ENCODE data around the gene XRN1. TPM values are rescaled to one million over a fixed set of nuclear protein-coding genes. Genes with fewer than 3 reads are reported as not detected.
"Not testable (repeated sequence)": the region's sequence is repeated elsewhere in the genome, so short reads cannot be mapped to it uniquely, and the experiment has no call there.

XRN1 gene
- total RNA-seq, 1 donor from 2014 or later = 16.9 TPM

DNA sequence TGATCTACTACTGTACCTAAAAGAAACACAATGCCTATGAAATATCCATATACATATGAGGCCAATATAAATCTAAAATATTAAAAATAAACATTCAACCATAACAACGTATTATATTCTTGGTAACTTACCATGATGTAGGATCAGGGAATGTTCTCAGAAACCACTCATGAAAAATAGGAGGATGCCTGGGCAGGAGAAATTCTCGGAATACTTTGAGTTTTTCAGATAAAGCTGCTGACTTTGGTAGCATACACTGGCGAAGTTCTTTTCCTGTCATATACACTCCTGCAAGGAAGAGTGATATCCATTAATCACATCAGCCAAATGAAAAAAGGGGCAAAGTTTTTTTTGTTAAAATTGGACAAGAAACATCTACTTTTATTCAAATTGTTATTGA is 11.3 kb upstream of the XRN1 start:
- Histone ChIP-seq H3K4me3 (ENCODE audit: low read depth, low read length) (no peak overlapping the region), H3K27me3 (ENCODE audit: control insufficient read depth, insufficient read depth, low read length) (no peaks in the 10 kb centered on the region), H3K36me3 (ENCODE audit: control insufficient read depth, insufficient read depth, low read length) (no peaks in the 10 kb centered on the region)
- DNase-seq (ENCODE audit: low read depth) = no peak
- TF ChIP-seq, protein P1, sequence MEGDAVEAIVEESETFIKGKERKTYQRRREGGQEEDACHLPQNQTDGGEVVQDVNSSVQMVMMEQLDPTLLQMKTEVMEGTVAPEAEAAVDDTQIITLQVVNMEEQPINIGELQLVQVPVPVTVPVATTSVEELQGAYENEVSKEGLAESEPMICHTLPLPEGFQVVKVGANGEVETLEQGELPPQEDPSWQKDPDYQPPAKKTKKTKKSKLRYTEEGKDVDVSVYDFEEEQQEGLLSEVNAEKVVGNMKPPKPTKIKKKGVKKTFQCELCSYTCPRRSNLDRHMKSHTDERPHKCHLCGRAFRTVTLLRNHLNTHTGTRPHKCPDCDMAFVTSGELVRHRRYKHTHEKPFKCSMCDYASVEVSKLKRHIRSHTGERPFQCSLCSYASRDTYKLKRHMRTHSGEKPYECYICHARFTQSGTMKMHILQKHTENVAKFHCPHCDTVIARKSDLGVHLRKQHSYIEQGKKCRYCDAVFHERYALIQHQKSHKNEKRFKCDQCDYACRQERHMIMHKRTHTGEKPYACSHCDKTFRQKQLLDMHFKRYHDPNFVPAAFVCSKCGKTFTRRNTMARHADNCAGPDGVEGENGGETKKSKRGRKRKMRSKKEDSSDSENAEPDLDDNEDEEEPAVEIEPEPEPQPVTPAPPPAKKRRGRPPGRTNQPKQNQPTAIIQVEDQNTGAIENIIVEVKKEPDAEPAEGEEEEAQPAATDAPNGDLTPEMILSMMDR (IDR thresholded peaks at IDR 0.05; ENCODE audit: insufficient read depth, low read length, poor library complexity, severe bottlenecking) = no peak

DNA sequence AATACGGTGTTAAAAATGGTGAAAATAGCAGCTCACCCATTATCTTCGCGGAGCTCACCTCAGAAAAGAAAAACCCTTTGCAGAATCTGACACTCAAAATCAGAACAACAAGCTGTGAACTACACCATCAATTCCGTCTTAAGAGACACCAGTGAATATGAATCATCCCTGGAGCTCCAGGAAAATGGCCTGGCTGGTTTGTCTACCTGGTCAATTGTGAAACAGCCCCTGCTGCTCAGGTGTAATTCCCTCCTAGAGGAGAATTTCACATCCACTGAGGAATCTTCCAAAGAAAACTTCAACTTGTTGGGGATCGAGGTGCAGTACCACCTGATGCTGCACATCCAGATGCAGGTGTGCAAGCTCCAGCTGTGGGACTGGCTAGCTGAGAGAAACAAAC is 3.0 kb upstream of the XRN1 start:
- no peak for DNase-seq (ENCODE audit: low read depth)
- Histone ChIP-seq H3K4me3 (ENCODE audit: low read depth, low read length) (no peak overlapping the region), H3K36me3 (ENCODE audit: control insufficient read depth, insufficient read depth, low read length) (peaks cover 1% of the 10 kb centered on the region), H3K27me3 (ENCODE audit: control insufficient read depth, insufficient read depth, low read length) (no peaks in the 10 kb centered on the region)
- TF ChIP-seq, protein P1 (IDR thresholded peaks at IDR 0.05; ENCODE audit: insufficient read depth, low read length, poor library complexity, severe bottlenecking) = no peak

DNA sequence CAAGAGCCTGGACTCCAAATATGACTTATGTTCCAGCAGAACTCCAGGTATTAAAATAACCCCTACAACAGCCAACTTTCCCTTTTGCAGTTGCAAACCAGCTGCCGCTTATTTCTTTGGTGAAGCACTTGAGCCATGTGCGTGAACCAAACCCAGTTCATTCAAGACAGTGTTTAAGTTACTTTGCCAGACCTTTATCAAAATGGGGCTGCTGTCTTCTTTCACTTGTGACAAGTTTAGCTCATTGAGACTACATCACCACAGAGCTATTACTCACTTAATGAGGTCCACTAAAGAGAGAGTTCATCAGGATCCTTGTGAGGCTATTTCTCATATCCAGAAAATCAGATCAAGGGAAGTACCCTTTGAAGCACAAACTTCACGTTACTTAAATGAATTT is 2.4 kb upstream of the XRN1 start:
- TF ChIP-seq, protein P1 (IDR thresholded peaks at IDR 0.05; ENCODE audit: insufficient read depth, low read length, poor library complexity, severe bottlenecking) = no peak
- Histone ChIP-seq H3K36me3 (ENCODE audit: control insufficient read depth, insufficient read depth, low read length) (peaks cover 1% of the 10 kb centered on the region), H3K27me3 (ENCODE audit: control insufficient read depth, insufficient read depth, low read length) (no peaks in the 10 kb centered on the region), H3K4me3 (ENCODE audit: low read depth, low read length) (no peak overlapping the region)
- no peak for DNase-seq (ENCODE audit: low read depth)

DNA sequence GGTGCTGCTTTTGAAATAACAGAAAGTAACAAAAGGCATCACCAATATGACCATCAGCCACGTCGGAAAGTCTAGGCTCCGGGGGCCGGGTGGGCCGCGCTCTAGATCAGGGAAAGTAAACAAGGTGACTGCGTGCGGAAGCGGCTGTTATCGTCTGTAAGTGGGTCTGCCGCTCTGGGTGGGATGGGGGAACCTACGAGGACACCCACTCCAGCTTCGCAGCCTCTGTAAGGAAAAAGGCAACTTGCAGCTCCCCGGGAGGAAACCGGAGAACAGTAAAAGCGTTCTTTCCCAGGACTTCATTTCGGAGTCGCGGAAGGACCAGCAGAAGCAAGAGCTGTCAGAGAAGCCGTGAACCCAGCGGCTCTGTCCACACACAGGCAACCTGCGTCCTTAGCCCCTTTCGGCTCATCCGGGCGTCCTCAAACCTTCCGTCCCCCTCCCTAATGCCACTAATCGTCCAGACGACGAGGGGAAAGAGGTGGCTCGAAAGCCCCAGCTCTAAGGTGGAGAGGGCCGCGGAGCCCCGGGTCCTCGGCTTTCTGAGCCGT is 461 bp downstream of the XRN1 start:
- DNase-seq (ENCODE audit: low read depth) = no peak
- no peaks in the 10 kb centered on the region for H3K36me3 ChIP-seq (ENCODE audit: control insufficient read depth, insufficient read depth, low read length)

DNA sequence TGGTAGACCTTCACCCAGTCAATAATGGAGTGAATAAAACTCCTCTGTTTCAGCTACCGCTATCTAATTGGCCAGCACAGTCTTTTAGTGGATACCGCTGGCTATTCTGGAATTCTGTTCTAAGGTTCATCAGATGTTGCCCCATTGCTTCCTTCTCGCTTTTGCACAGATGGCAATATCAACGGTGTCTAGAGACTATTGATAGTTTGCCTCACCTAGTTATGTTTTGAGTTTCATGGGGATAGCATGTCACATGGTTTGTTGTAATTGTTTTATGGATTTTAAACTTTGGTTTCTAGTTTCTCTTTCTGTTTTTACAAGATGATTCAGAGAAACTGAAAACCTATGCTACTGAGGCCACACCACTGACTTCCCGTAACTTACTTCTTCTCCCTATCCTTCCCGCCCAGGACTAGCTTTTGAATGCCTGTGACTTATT is 2.0 kb downstream of the XRN1 start:
- TF ChIP-seq, protein P1 (IDR thresholded peaks at IDR 0.05; ENCODE audit: insufficient read depth, low read length, poor library complexity, severe bottlenecking) = no peak
- Histone ChIP-seq H3K4me3 (ENCODE audit: low read depth, low read length) (no peak overlapping the region), H3K36me3 (ENCODE audit: control insufficient read depth, insufficient read depth, low read length) (no peaks in the 10 kb centered on the region), H3K27me3 (ENCODE audit: control insufficient read depth, insufficient read depth, low read length) (no peaks in the 10 kb centered on the region)
- no peak for DNase-seq (ENCODE audit: low read depth)

More for the DNA sequence above, 461 bp downstream of the XRN1 start:
- TF ChIP-seq, protein P1 (IDR thresholded peaks at IDR 0.05; ENCODE audit: insufficient read depth, low read length, poor library complexity, severe bottlenecking) = no peak
- peak overlapping the region; percentile 63 for H3K4me3 ChIP-seq (ENCODE audit: low read depth, low read length)
- H3K27me3 ChIP-seq (ENCODE audit: control insufficient read depth, insufficient read depth, low read length) = no peaks in the 10 kb centered on the region

DNA sequence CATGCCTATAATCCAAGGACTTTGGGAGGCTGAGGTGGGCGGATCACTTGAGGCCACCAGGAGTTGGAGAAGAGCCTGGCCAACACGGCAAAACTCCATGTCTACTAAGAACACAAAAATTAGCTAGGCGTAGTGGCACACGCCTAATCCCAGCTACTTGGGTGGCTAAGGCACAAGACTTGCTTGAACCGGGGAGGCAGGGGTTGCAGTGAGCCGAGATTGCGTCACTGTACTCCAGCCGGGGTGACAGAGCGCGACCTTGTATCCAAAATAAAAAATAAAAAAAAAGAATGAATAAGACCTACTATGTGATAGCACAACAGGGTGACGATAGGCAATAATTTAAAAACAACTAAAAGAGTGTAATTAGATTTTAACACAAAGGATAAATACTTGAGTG is 3.5 kb downstream of the XRN1 start:
- TF ChIP-seq, protein P1 (IDR thresholded peaks at IDR 0.05; ENCODE audit: insufficient read depth, low read length, poor library complexity, severe bottlenecking) = no peak

DNA sequence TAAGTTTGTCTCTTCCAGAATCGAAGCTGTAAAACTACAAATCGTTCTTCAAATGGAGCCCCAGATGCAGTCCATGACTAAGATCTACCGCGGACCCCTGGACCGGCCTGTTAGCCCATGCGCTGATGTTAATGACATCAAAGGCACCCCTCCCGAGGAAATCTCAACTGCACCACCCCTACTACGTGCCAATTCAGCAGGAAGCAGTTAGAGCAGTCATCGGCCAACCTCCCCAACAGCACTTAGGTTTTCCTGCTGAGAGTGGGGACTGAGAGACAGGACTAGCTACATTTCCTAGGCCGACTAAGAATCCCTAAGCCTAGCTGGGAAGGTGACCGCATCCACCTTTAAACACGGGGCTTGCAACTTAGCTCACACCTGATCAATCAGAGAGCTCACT is 4.8 kb downstream of the XRN1 start:
- DNase-seq (ENCODE audit: low read depth); H3K36me3 ChIP-seq (ENCODE audit: control insufficient read depth, insufficient read depth, low read length); H3K4me3 ChIP-seq (ENCODE audit: low read depth, low read length); H3K27me3 ChIP-seq (ENCODE audit: control insufficient read depth, insufficient read depth, low read length): not testable (repeated sequence)

More for the DNA sequence above, 3.5 kb downstream of the XRN1 start:
- DNase-seq (ENCODE audit: low read depth) = no peak
- H3K27me3 ChIP-seq (ENCODE audit: control insufficient read depth, insufficient read depth, low read length) = no peaks in the 10 kb centered on the region
- no peaks in the 10 kb centered on the region for H3K36me3 ChIP-seq (ENCODE audit: control insufficient read depth, insufficient read depth, low read length)
- no peak overlapping the region for H3K4me3 ChIP-seq (ENCODE audit: low read depth, low read length)

DNA sequence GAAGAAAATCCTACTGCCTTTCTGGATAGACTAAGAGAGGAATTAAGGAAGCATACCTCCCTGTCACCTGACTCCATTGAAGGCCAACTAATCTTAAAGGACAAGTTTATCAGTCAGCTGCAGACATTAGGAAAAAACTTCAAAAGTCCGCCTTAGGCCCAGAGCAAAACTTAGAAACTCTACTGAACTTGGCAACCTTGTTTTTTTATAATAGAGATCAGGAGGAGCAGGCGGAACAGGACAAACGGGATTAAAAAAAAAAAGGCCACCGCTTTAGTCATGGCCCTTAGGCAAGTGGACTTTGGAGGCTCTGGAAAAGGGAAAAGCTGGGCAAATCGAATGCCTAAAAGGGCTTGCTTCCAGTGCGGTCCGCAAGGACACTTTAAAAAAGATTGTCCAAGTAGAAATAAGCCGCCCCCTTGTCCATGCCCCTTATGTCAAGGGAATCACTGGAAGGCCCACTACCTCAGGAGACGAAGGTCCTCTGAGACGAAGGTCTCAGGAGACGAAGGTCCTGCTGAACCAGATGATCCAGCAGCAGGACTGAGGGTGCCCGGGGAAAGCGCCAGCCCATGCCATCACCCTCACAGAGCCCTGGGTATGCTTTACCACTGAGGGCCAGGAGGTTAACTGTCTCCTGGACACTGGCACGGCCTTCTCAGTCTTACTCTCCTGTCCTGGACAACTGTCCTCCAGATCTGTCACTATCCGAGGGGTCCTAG is 8.2 kb downstream of the XRN1 start:
- not testable (repeated sequence) for H3K4me3 ChIP-seq (ENCODE audit: low read depth, low read length); H3K27me3 ChIP-seq (ENCODE audit: control insufficient read depth, insufficient read depth, low read length); H3K36me3 ChIP-seq (ENCODE audit: control insufficient read depth, insufficient read depth, low read length); DNase-seq (ENCODE audit: low read depth)
